Adrenal gland (tissue), 12 donors: ENCODE results near the gene MIEF1. TPM values are rescaled to one million over a fixed set of nuclear protein-coding genes. Genes with fewer than 3 reads are reported as not detected.

Source experiments
- DNase-seq, 7 donors: peaks; one replicate each; pipeline ENCODE4 v3.0.0-alpha.2; 2019 to 2020
- H3K27ac ChIP-seq, 5 donors: fragments of 200-600 bp; sonication (generic) in 4 of 5; 1 replicate in 3 of 5; 2 replicates in 2 of 5; pipeline versions ENCODE4 v1.5.1 to v1.8.0; 2016 to 2020; ENCODE audit warnings: mild to moderate bottlenecking in 1 of 5
- H3K27me3 ChIP-seq: fragments of 200-600 bp; 2 replicates; pipeline ENCODE4 v1.8.0; 2021
- H3K36me3 ChIP-seq, 2 donors: fragments of 200-600 bp; replicated peaks in 1 of 2; 1 replicate in 1 of 2; 2 replicates in 1 of 2; pipeline versions ENCODE4 v1.5.1 to v1.8.0; 2018 to 2022
- H3K4me1 ChIP-seq, 2 donors: fragments of 200-600 bp; replicated peaks in 1 of 2; 1 replicate in 1 of 2; 2 replicates in 1 of 2; pipeline versions ENCODE4 v1.5.1 to v1.8.0; 2018 to 2021
- H3K4me3 ChIP-seq, 4 donors: fragments of 200-600 bp; sonication (generic) in 3 of 4; one replicate each; pipeline ENCODE4 v1.5.1; 2016 to 2018
- H3K9me3 ChIP-seq, 3 donors: fragments of 200-600 bp; sonication (generic) in 1 of 3; replicated peaks in 1 of 3; 1 replicate in 2 of 3; 2 replicates in 1 of 3; pipeline versions ENCODE4 v1.5.1 to v1.8.0; 2016 to 2021
- CTCF ChIP-seq, 6 experiments: fragments of 450-650 bp in 4 of 6; fragments of 200-600 bp in 2 of 6; sonication (generic) in 1 of 6; IDR thresholded peaks; 1 replicate in 5 of 6; 2 replicates in 1 of 6; pipeline versions ENCODE4 v1.5.1 to v1.8.0; 2016 to 2021; ENCODE audit warnings: antibody characterized with exemption in 6 of 6, mild to moderate bottlenecking in 2 of 6, moderate library complexity in 1 of 6
- POLR2A ChIP-seq, 2 donors: fragments of 450-650 bp; IDR thresholded peaks; one replicate each; pipeline ENCODE4 v1.6.1; 2017; ENCODE audit warnings: antibody characterized with exemption in 2 of 2, mild to moderate bottlenecking in 2 of 2, moderate library complexity in 1 of 2
- WGBS, 4 donors: extraction: QIAGEN DNeasy Blood & Tissue Kit in 2 of 4; methylation state at CpG; one replicate each; pipeline versions ENCODE4 v1.1.5 to v1.1.7; 2013 to 2017; 5-methylcytosine and 5-hydroxymethylcytosine counted together
- intact Hi-C, 2 donors: fragments of 100-400 bp; cut with DNase I; formaldehyde crosslinking; loops; one replicate each; pipeline versions ENCODE4 v1.14.1 to v1.15.0; 2022 to 2023
- polyA plus RNA-seq, 3 donors: library from polyadenylated mRNA; stranded (reverse); fragments of 200-250 nt in 2 of 3; fragments of 350-450 nt in 1 of 3; fragmentation: Illumina TruSeq in 1 of 3; extraction: RNeasy Lipid Tissue Mini Kit (QIAGEN cat#74804) in 1 of 3; gene quantifications; one replicate each; pipeline ENCODE4 v1.2.3, GENCODE V29; 2013 to 2014
- total RNA-seq, 9 donors: library from RNA; depleted of rRNA in 4 of 9; stranded (reverse); fragments of >200 nt in 4 of 9; fragments of 120-200 nt in 1 of 9; fragmentation: NEBNext Ultra II Directional in 1 of 9; extraction: Animal tissue kit (Norgen Biotek cat#: 25700) in 1 of 9; gene quantifications; one replicate each; pipeline versions ENCODE4 v1.1.0 to v1.2.4, GENCODE V29; 2013 to 2023
- donor health status: healthy with polysubstance abuse.
- donor health status: Bipolar disorder and iron deficiency.
- donor health status: DM: yes; HTN: yes; CAD: no.
- donor health status: DM: no; HTN: no; CAD: no.
- donor health status: DM: no; HTN: no; CAD: no.
- donor health status: DM: yes; HTN: yes; CAD: no.

The MIEF1 gene
- total and polyA plus RNA-seq, 12 donors, result 5.1 to 44.2 (median 26.7) TPM

- peak in 1 of 7 donors; percentile 27 for DNase-seq
- no peak for TF ChIP-seq CTCF (IDR thresholded peaks at IDR 0.05)
- no peak for TF ChIP-seq POLR2A (IDR thresholded peaks at IDR 0.05)
- no peak overlapping the region for H3K4me3 ChIP-seq
- H3K27me3 ChIP-seq, result no peaks in the 10 kb centered on the region
- no peak overlapping the region for H3K27ac ChIP-seq
- H3K36me3 ChIP-seq, result peaks cover 0 to 13% of the 10 kb centered on the region in 2 donors
- no peaks in the 10 kb centered on the region for H3K9me3 ChIP-seq
- peaks cover 5 to 38% of the 10 kb centered on the region in 2 donors for H3K4me1 ChIP-seq
- intact Hi-C loops, result loop anchor here in 1 of 2 donors (10.0 kb wide), 1 partner anchor 811 kb away; the partner anchor contains the start of gene ADSL
- WGBS, 4 donors, result 79 to 82% (median 80%) methylated on average over 12 of the region's 12 CpGs
These were observed 32.0 kb downstream of the MIEF1 start for GRCh38 chr22:39534092-39534506.

- Histone ChIP-seq H3K9me3 (no peaks in the 10 kb centered on the region), H3K27ac (no peak overlapping the region), H3K27me3 (no peaks in the 10 kb centered on the region), H3K4me3 (no peak overlapping the region), H3K36me3 (peaks cover 0 to 8% of the 10 kb centered on the region in 2 donors), H3K4me1 (peaks cover 5 to 32% of the 10 kb centered on the region in 2 donors)
- intact Hi-C loops, result loop anchor here in 1 of 2 donors (5.0 to 10.0 kb wide), 2 partner anchors 493 to 810 kb away; partner anchors contain the start of gene ADSL
- 6 to 16% (median 7%) methylated on average over 11 to 41 of the region's 41 CpGs for WGBS, 4 donors
- DNase-seq, result peak; percentile 67 to 91 (median 84)
- no peak for TF ChIP-seq POLR2A (IDR thresholded peaks at IDR 0.05)
- TF ChIP-seq CTCF (IDR thresholded peaks at IDR 0.05), result peak; percentile 84 to 96 (median 90)
These were observed 32.7 kb downstream of the MIEF1 start for GRCh38 chr22:39534591-39535356.

- intact Hi-C loops, result loop anchor here in 1 of 2 donors (5.0 to 10.0 kb wide), 2 partner anchors 492 to 809 kb away; partner anchors contain the start of gene ADSL
- DNase-seq, result no peak
- TF ChIP-seq POLR2A (IDR thresholded peaks at IDR 0.05), result no peak
- TF ChIP-seq CTCF (IDR thresholded peaks at IDR 0.05), result no peak
- H3K4me3 ChIP-seq, result no peak overlapping the region
- no peak overlapping the region for H3K27ac ChIP-seq
- peaks cover 5 to 26% of the 10 kb centered on the region in 2 donors for H3K4me1 ChIP-seq
- peaks cover 0 to 2% of the 10 kb centered on the region in 2 donors for H3K36me3 ChIP-seq
- no peaks in the 10 kb centered on the region for H3K27me3 ChIP-seq
- no peaks in the 10 kb centered on the region for H3K9me3 ChIP-seq
- WGBS, 4 donors, result 36 to 57% (median 45%) methylated on average over 4 to 13 of the region's 13 CpGs
These were observed 33.3 kb downstream of the MIEF1 start for GRCh38 chr22:39535357-39535725.

- Histone ChIP-seq H3K4me1 (peaks cover 5 to 20% of the 10 kb centered on the region in 2 donors), H3K4me3 (no peak overlapping the region), H3K36me3 (no peaks in the 10 kb centered on the region), H3K27ac (no peak overlapping the region), H3K9me3 (no peaks in the 10 kb centered on the region), H3K27me3 (no peaks in the 10 kb centered on the region)
- DNase-seq, result no peak
- WGBS, 4 donors, result 77 to 86% (median 82%) methylated on average over 6 to 15 of the region's 15 CpGs
- no peak for TF ChIP-seq CTCF (IDR thresholded peaks at IDR 0.05)
- TF ChIP-seq POLR2A (IDR thresholded peaks at IDR 0.05), result no peak
- intact Hi-C loops, result loop anchor here (2.0 to 10.0 kb wide), 3 partner anchors 487 to 809 kb away; partner anchors contain the start of gene ADSL (in 1 of the 2)
These were observed 33.9 kb downstream of the MIEF1 start for GRCh38 chr22:39535831-39536449.
